Hematopoietic multipotent progenitor cell treated with erythropoietin and hydrocortisone succinate and interleukin-3 and kit ligand, for 6 days (in vitro differentiated cells): ENCODE measurements around the gene PTCH1.

Experiments used
- DNase-seq: peaks from one replicate; pipeline ENCODE4 v3.0.0-alpha.2; 2015

The PTCH1 gene

GRCh38 chr9:95435074-95435728 lies 81.6 kb downstream of the PTCH1 start:
- no peak for DNase-seq

GRCh38 chr9:95434116-95435073 lies 82.4 kb downstream of the PTCH1 start:
- DNase-seq: no peak

GRCh38 chr9:95433096-95433819 lies 83.5 kb downstream of the PTCH1 start:
- peak; percentile 12 for DNase-seq

GRCh38 chr9:95431286-95431685 lies 85.5 kb downstream of the PTCH1 start:
- DNase-seq: no peak

GRCh38 chr9:95429948-95430620 lies 86.7 kb downstream of the PTCH1 start:
- no peak for DNase-seq

GRCh38 chr9:95429096-95429495 lies 87.7 kb downstream of the PTCH1 start:
- no peak for DNase-seq

- no peak for DNase-seq
Measured at GRCh38 chr9:95425910-95426551, 90.7 kb downstream of the PTCH1 start.

GRCh38 chr9:95422650-95423049 lies 94.1 kb downstream of the PTCH1 start:
- no peak for DNase-seq

GRCh38 chr9:95420518-95420917 lies 96.3 kb downstream of the PTCH1 start:
- DNase-seq: no peak

GRCh38 chr9:95419444-95419843 lies 97.3 kb downstream of the PTCH1 start:
- DNase-seq: no peak

- no peak for DNase-seq
Measured at GRCh38 chr9:95415158-95415557, 101.6 kb downstream of the PTCH1 start.

- DNase-seq: no peak
Measured at GRCh38 chr9:95413793-95414192, 103.0 kb downstream of the PTCH1 start.

- DNase-seq: no peak
Measured at GRCh38 chr9:95411054-95411892, 105.5 kb downstream of the PTCH1 start.

- peak; percentile 43 for DNase-seq
Measured at GRCh38 chr9:95409650-95410426, 106.9 kb downstream of the PTCH1 start.

- no peak for DNase-seq
Measured at GRCh38 chr9:95407524-95407923, 109.2 kb downstream of the PTCH1 start.

- DNase-seq: peak; percentile 22
Measured at GRCh38 chr9:95406121-95406520, 110.7 kb downstream of the PTCH1 start.

- DNase-seq: no peak
Measured at GRCh38 chr9:95399261-95399660, 117.5 kb downstream of the PTCH1 start.
